Liver (tissue), 9 donors: ENCODE results near the gene SH2D7. TPM values are rescaled to one million over a fixed set of nuclear protein-coding genes. Genes with fewer than 3 reads are reported as not detected.

ENCODE experiments used
- DNase-seq: peaks from one replicate; pipeline ENCODE4 v3.0.0-alpha.2; 2017; ENCODE audit warnings: low spot score
- H3K27ac ChIP-seq, 2 donors: one replicate each; pipeline ENCODE4 v1.7.0; 2013; ENCODE audit warnings: inconsistent platforms in 2 of 2, low read length in 2 of 2, control low read depth in 1 of 2, low read depth in 1 of 2, mild to moderate bottlenecking in 1 of 2
- H3K27me3 ChIP-seq, 4 donors: one replicate each; pipeline versions ENCODE4 v1.6.1 to v1.7.0; 2013; ENCODE audit warnings: low read length in 3 of 4, inconsistent platforms in 1 of 4, mild to moderate bottlenecking in 1 of 4, moderate library complexity in 1 of 4; ENCODE audit not compliant: control insufficient read depth in 4 of 4, insufficient read depth in 4 of 4
- H3K36me3 ChIP-seq, 4 donors: one replicate each; pipeline versions ENCODE4 v1.6.1 to v1.7.0; 2013; ENCODE audit warnings: low read length in 3 of 4, mild to moderate bottlenecking in 3 of 4, low read depth in 1 of 4, moderate library complexity in 1 of 4; ENCODE audit not compliant: control insufficient read depth in 4 of 4, insufficient read depth in 3 of 4
- H3K4me1 ChIP-seq, 4 donors: one replicate each; pipeline versions ENCODE4 v1.6.1 to v1.7.0; 2013; ENCODE audit warnings: low read length in 3 of 4, mild to moderate bottlenecking in 3 of 4, moderate library complexity in 1 of 4; ENCODE audit not compliant: control insufficient read depth in 4 of 4, insufficient read depth in 4 of 4
- H3K4me3 ChIP-seq, 3 donors: one replicate each; pipeline versions ENCODE4 v1.6.1 to v1.7.0; 2013; ENCODE audit warnings: low read length in 3 of 3, control low read depth in 1 of 3, low read depth in 1 of 3, mild to moderate bottlenecking in 1 of 3
- H3K9ac ChIP-seq, 2 donors: one replicate each; pipeline ENCODE4 v1.7.0; 2013; ENCODE audit warnings: low read length in 2 of 2, mild to moderate bottlenecking in 2 of 2, moderate library complexity in 2 of 2, control low read depth in 1 of 2, low read depth in 1 of 2
- H3K9me3 ChIP-seq, 4 donors: one replicate each; pipeline versions ENCODE4 v1.6.1 to v1.7.0; 2013; ENCODE audit warnings: low read length in 3 of 4; ENCODE audit not compliant: control insufficient read depth in 4 of 4
- ATF3 ChIP-seq: IDR thresholded peaks from 2 replicates; pipeline ENCODE4 v1.6.1; 2016; ENCODE audit warnings: antibody characterized with exemption
- EGR1 ChIP-seq, 2 donors: IDR thresholded peaks; 2 replicates each; pipeline ENCODE4 v1.6.1; 2016 to 2018; ENCODE audit warnings: antibody characterized with exemption in 2 of 2, low read depth in 2 of 2
- FOXA1 ChIP-seq: IDR thresholded peaks from 2 replicates; pipeline ENCODE4 v1.6.1; 2016; ENCODE audit warnings: antibody characterized with exemption
- FOXA2 ChIP-seq: IDR thresholded peaks from 2 replicates; pipeline ENCODE4 v1.6.1; 2016; ENCODE audit warnings: antibody characterized with exemption
- GABPA ChIP-seq, 2 donors: IDR thresholded peaks in 1 of 2; conservative IDR thresholded peaks in 1 of 2; 2 replicates each; pipeline ENCODE4 v1.6.1; 2016; ENCODE audit warnings: antibody characterized with exemption in 2 of 2, mild to moderate bottlenecking in 1 of 2, moderate library complexity in 1 of 2
- HNF4A ChIP-seq, 2 donors: conservative IDR thresholded peaks; 2 replicates each; pipeline ENCODE4 v1.6.1; 2016; ENCODE audit warnings: antibody characterized with exemption in 2 of 2, mild to moderate bottlenecking in 2 of 2
- HNF4G ChIP-seq: IDR thresholded peaks from 2 replicates; pipeline ENCODE4 v1.6.1; 2016; ENCODE audit warnings: antibody characterized with exemption
- JUND ChIP-seq, 2 donors: IDR thresholded peaks; 2 replicates each; pipeline ENCODE4 v1.6.1; 2016; ENCODE audit warnings: antibody characterized with exemption in 2 of 2
- MAX ChIP-seq: IDR thresholded peaks from 2 replicates; pipeline ENCODE4 v1.6.1; 2016; ENCODE audit warnings: antibody characterized with exemption
- NR2F2 ChIP-seq: IDR thresholded peaks from 2 replicates; pipeline ENCODE4 v1.6.1; 2016; ENCODE audit warnings: antibody characterized with exemption
- RAD21 ChIP-seq, 2 donors: IDR thresholded peaks; 2 replicates each; pipeline ENCODE4 v1.6.1; 2016; ENCODE audit warnings: antibody characterized with exemption in 2 of 2, mild to moderate bottlenecking in 2 of 2
- SP1 ChIP-seq: IDR thresholded peaks from 2 replicates; pipeline ENCODE4 v1.6.1; 2018; ENCODE audit warnings: antibody characterized with exemption, mild to moderate bottlenecking
- TAF1 ChIP-seq: conservative IDR thresholded peaks from 2 replicates; pipeline ENCODE4 v1.6.1; 2016; ENCODE audit warnings: antibody characterized with exemption, mild to moderate bottlenecking
- YY1 ChIP-seq: IDR thresholded peaks from 2 replicates; pipeline ENCODE4 v1.6.1; 2016; ENCODE audit warnings: antibody characterized with exemption, mild to moderate bottlenecking
- WGBS: extraction: QIAGEN DNeasy Blood & Tissue Kit; methylation state at CpG from one replicate; pipeline ENCODE4 v1.1.7; 2013; 5-methylcytosine and 5-hydroxymethylcytosine counted together
- polyA plus RNA-seq, 2 donors: library from polyadenylated mRNA; stranded (reverse) in 1 of 2; unstranded in 1 of 2; fragments of 200-250 nt in 1 of 2; fragments of >200 nt in 1 of 2; fragmentation: Nextera tagmentation in 1 of 2; extraction: Ambion mirVana in 1 of 2; gene quantifications; one replicate each; pipeline versions ENCODE4 v1.2.1 to v1.2.3, GENCODE V29; 2013 to 2015
- total RNA-seq, 2 donors: library from RNA; depleted of rRNA; stranded (reverse); fragments of >200 nt; gene quantifications; one replicate each; pipeline ENCODE4 v1.2.3, GENCODE V29; 2014
- TF ChIP-seq, protein P1 (sequence below): IDR thresholded peaks from 2 replicates; pipeline ENCODE4 v1.6.1; 2016; ENCODE audit warnings: antibody characterized with exemption
- TF ChIP-seq, protein P2 (sequence below): fragments of 150-350 bp; IDR thresholded peaks from 2 replicates; pipeline ENCODE4 v1.5.1; 2017; ENCODE audit warnings: improper control_type of control experiment, low read depth, low read length; ENCODE audit not compliant: missing input control
- donor health status: healthy.
- donor health status: healthy.
- donor health status: healthy.
- donor health status: healthy.
- donor health status: healthy.

The SH2D7 gene
- total and polyA plus RNA-seq, 4 donors = not detected

- DNase-seq = no peak
- no peaks in the 10 kb centered on the region for H3K9me3 ChIP-seq
- H3K9ac ChIP-seq = no peak overlapping the region
- H3K4me3 ChIP-seq = no peak overlapping the region
- H3K27me3 ChIP-seq = no peaks in the 10 kb centered on the region
- no peak overlapping the region for H3K27ac ChIP-seq
- H3K4me1 ChIP-seq = peaks cover 1 to 9% (median 4%) of the 10 kb centered on the region in 4 donors
- TF ChIP-seq RAD21 (IDR thresholded peaks at IDR 0.05) = no peak
- no peak for TF ChIP-seq GABPA (IDR thresholded peaks at IDR 0.05 in 1 of 2, conservative IDR thresholded peaks at IDR 0.05 in 1 of 2)
- no peak for TF ChIP-seq JUND (IDR thresholded peaks at IDR 0.05)
- no peak for TF ChIP-seq MAX
- no peak for TF ChIP-seq YY1
- TF ChIP-seq, protein P1, sequence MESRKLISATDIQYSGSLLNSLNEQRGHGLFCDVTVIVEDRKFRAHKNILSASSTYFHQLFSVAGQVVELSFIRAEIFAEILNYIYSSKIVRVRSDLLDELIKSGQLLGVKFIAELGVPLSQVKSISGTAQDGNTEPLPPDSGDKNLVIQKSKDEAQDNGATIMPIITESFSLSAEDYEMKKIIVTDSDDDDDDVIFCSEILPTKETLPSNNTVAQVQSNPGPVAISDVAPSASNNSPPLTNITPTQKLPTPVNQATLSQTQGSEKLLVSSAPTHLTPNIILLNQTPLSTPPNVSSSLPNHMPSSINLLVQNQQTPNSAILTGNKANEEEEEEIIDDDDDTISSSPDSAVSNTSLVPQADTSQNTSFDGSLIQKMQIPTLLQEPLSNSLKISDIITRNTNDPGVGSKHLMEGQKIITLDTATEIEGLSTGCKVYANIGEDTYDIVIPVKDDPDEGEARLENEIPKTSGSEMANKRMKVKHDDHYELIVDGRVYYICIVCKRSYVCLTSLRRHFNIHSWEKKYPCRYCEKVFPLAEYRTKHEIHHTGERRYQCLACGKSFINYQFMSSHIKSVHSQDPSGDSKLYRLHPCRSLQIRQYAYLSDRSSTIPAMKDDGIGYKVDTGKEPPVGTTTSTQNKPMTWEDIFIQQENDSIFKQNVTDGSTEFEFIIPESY = no peak
- TF ChIP-seq NR2F2 = no peak
- no peak for TF ChIP-seq ATF3
- TF ChIP-seq HNF4A (conservative IDR thresholded peaks at IDR 0.05) = no peak
- no peak for TF ChIP-seq HNF4G
- TF ChIP-seq FOXA2 = no peak
- no peak for TF ChIP-seq EGR1 (IDR thresholded peaks at IDR 0.05; ENCODE audit: low read depth in 2 of 2)
- 86% methylated on average over 8 of the region's 8 CpGs for WGBS
- H3K36me3 ChIP-seq = no peaks in the 10 kb centered on the region
These were observed 36.9 kb downstream of the SH2D7 start for GRCh38 chr15:78129077-78129750.

DNA sequence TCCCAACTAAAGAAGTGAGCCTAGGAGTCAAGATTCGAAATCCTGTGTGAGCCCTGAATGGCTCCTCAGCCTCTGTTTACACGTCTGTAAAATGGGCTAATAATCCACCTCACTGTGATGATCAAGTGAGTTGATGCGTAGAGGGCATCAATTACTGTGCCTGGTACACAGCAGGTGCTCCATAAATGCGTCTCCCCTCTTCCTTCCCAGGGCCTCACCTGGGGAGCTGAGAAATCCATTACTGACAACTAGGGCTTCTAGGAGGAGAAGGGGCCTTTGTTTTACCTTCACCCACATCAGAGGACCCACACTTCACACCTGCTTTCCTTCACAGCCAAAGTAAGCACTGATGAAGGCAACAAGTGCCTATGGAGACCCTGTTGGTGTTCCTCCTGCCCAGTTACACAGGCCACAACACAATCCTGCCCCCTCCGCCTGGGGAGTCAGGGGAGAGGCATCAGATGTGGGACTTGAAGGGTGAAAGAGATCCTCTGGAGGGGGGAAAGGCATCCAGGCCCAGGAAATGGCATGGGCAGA, 37.5 kb downstream of the SH2D7 start:
- 94% methylated on average over 5 of the region's 5 CpGs for WGBS
- Histone ChIP-seq H3K9me3 (no peaks in the 10 kb centered on the region), H3K4me3 (no peak overlapping the region), H3K36me3 (no peaks in the 10 kb centered on the region), H3K27ac (no peak overlapping the region), H3K27me3 (no peaks in the 10 kb centered on the region), H3K9ac (no peak overlapping the region), H3K4me1 (peaks cover 1 to 9% (median 4%) of the 10 kb centered on the region in 4 donors)
- no peak for TF ChIP-seq RAD21 (IDR thresholded peaks at IDR 0.05)
- no peak for TF ChIP-seq HNF4G
- no peak for TF ChIP-seq TAF1
- TF ChIP-seq, protein P2, sequence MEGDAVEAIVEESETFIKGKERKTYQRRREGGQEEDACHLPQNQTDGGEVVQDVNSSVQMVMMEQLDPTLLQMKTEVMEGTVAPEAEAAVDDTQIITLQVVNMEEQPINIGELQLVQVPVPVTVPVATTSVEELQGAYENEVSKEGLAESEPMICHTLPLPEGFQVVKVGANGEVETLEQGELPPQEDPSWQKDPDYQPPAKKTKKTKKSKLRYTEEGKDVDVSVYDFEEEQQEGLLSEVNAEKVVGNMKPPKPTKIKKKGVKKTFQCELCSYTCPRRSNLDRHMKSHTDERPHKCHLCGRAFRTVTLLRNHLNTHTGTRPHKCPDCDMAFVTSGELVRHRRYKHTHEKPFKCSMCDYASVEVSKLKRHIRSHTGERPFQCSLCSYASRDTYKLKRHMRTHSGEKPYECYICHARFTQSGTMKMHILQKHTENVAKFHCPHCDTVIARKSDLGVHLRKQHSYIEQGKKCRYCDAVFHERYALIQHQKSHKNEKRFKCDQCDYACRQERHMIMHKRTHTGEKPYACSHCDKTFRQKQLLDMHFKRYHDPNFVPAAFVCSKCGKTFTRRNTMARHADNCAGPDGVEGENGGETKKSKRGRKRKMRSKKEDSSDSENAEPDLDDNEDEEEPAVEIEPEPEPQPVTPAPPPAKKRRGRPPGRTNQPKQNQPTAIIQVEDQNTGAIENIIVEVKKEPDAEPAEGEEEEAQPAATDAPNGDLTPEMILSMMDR = no peak
- TF ChIP-seq FOXA1 = no peak
- TF ChIP-seq EGR1 (IDR thresholded peaks at IDR 0.05; ENCODE audit: low read depth in 2 of 2) = no peak
- TF ChIP-seq FOXA2 = no peak
- TF ChIP-seq SP1 = no peak
- TF ChIP-seq HNF4A (conservative IDR thresholded peaks at IDR 0.05) = no peak
- no peak for TF ChIP-seq JUND (IDR thresholded peaks at IDR 0.05)
- no peak for TF ChIP-seq YY1
- DNase-seq = no peak
